ENCODE data around the gene TH.

GRCh38 chr11:2164861-2165555, 6.6 kb downstream of the TH start:
- TF ChIP-seq CTCF (IDR thresholded peaks at IDR 0.05) = no peak
- no peak for TF ChIP-seq ZFX (IDR thresholded peaks at IDR 0.05; ENCODE audit: borderline replicate concordance)
